H9 (cell line): Measurements from ENCODE around the gene ERCC8. TPM values are rescaled to one million over a fixed set of nuclear protein-coding genes. Genes with fewer than 3 reads are reported as not detected.

ENCODE experiments used
- DNase-seq: peaks from one replicate; pipeline ENCODE4 v3.0.0-alpha.2; 2017
- H2AFZ ChIP-seq: one replicate; pipeline ENCODE4 v1.6.1; 2013; ENCODE audit warnings: mild to moderate bottlenecking, low read length, control low read depth, moderate library complexity
- H2AK5ac ChIP-seq: 2 replicates; pipeline ENCODE4 v1.6.1; 2013; ENCODE audit warnings: low read length, control low read depth, mixed read lengths; ENCODE audit not compliant: insufficient read length
- H2BK120ac ChIP-seq: one replicate; pipeline ENCODE4 v1.6.1; 2013; ENCODE audit warnings: low read depth, mild to moderate bottlenecking, low read length, control low read depth, inconsistent platforms; ENCODE audit not compliant: poor library complexity, severe bottlenecking
- H2BK12ac ChIP-seq: 2 replicates; pipeline ENCODE4 v1.6.1; 2013; ENCODE audit warnings: low read length, control low read depth, mixed read lengths, low read depth; ENCODE audit not compliant: insufficient read length
- H2BK15ac ChIP-seq: 2 replicates; pipeline ENCODE4 v1.6.1; 2013; ENCODE audit warnings: low read depth, low read length, control low read depth
- H2BK20ac ChIP-seq: one replicate; pipeline ENCODE4 v1.6.1; 2013; ENCODE audit warnings: low read depth, mild to moderate bottlenecking, low read length, control low read depth, inconsistent platforms; ENCODE audit not compliant: poor library complexity, severe bottlenecking
- H2BK5ac ChIP-seq: 2 replicates; pipeline ENCODE4 v1.6.1; 2013; ENCODE audit warnings: low read length, control low read depth, mixed read lengths; ENCODE audit not compliant: insufficient read length
- H3K14ac ChIP-seq: 2 replicates; pipeline ENCODE4 v1.6.1; 2013; ENCODE audit warnings: low read length, control low read depth; ENCODE audit not compliant: insufficient read depth
- H3K18ac ChIP-seq: 2 replicates; pipeline ENCODE4 v1.6.1; 2013; ENCODE audit warnings: low read depth, mild to moderate bottlenecking, mixed read lengths, low read length, control low read depth; ENCODE audit not compliant: insufficient read length
- H3K23ac ChIP-seq: 2 replicates; pipeline ENCODE4 v1.6.1; 2013; ENCODE audit warnings: low read length, control low read depth, mixed read lengths, low read depth; ENCODE audit not compliant: insufficient read length
- H3K23me2 ChIP-seq: 2 replicates; pipeline ENCODE4 v1.6.1; 2013; ENCODE audit warnings: low read depth, mild to moderate bottlenecking, mixed read lengths, low read length, control low read depth; ENCODE audit not compliant: insufficient read length, poor library complexity, severe bottlenecking
- H3K27ac ChIP-seq: 2 replicates; pipeline ENCODE4 v1.5.1; 2013; ENCODE audit warnings: low read length, control low read depth, mixed read lengths, low read depth; ENCODE audit not compliant: insufficient read length
- H3K27me3 ChIP-seq: 2 replicates; pipeline ENCODE4 v1.6.1; 2013; ENCODE audit warnings: low read length, control low read depth, inconsistent platforms; ENCODE audit not compliant: insufficient read depth
- H3K4ac ChIP-seq: 2 replicates; pipeline ENCODE4 v1.6.1; 2013; ENCODE audit warnings: low read depth, mild to moderate bottlenecking, control low read depth, inconsistent platforms, low read length, moderate library complexity
- H3K4me1 ChIP-seq: 2 replicates; pipeline ENCODE4 v1.6.1; 2013; ENCODE audit warnings: low read length, control low read depth, inconsistent platforms; ENCODE audit not compliant: insufficient read depth
- H3K4me2 ChIP-seq: 2 replicates; pipeline ENCODE4 v1.6.1; 2013; ENCODE audit warnings: low read length, control low read depth, mixed read lengths; ENCODE audit not compliant: insufficient read length, insufficient read depth
- H3K56ac ChIP-seq: 2 replicates; pipeline ENCODE4 v1.6.1; 2013; ENCODE audit warnings: low read depth, mild to moderate bottlenecking, mixed read lengths, low read length, control low read depth; ENCODE audit not compliant: insufficient read length
- H3K79me1 ChIP-seq: 2 replicates; pipeline ENCODE4 v1.6.1; 2013; ENCODE audit warnings: low read depth, mild to moderate bottlenecking, moderate library complexity, low read length, control low read depth, inconsistent platforms; ENCODE audit not compliant: insufficient read depth, poor library complexity, severe bottlenecking
- H3K79me2 ChIP-seq: 2 replicates; pipeline ENCODE4 v1.6.1; 2013; ENCODE audit warnings: low read length, control low read depth, inconsistent platforms; ENCODE audit not compliant: insufficient read depth
- H3K9ac ChIP-seq: 2 replicates; pipeline ENCODE4 v1.6.1; 2013; ENCODE audit warnings: low read length, control low read depth, mixed read lengths; ENCODE audit not compliant: insufficient read length; ENCODE audit errors: extremely low read depth
- H3K9me3 ChIP-seq: one replicate; pipeline ENCODE4 v1.6.1; 2013; ENCODE audit warnings: low read depth, low read length, inconsistent platforms; ENCODE audit not compliant: control insufficient read depth
- H3T11ph ChIP-seq: one replicate; pipeline ENCODE4 v1.6.1; 2013; ENCODE audit warnings: mild to moderate bottlenecking, low read length, control low read depth, inconsistent platforms
- H4K20me1 ChIP-seq: one replicate; pipeline ENCODE4 v1.6.1; 2013; ENCODE audit not compliant: control insufficient read depth, insufficient read length, insufficient read depth
- H4K5ac ChIP-seq: 2 replicates; pipeline ENCODE4 v1.6.1; 2013; ENCODE audit warnings: low read depth, mild to moderate bottlenecking, mixed read lengths, low read length, control low read depth; ENCODE audit not compliant: insufficient read length
- H4K8ac ChIP-seq: replicated peaks from 2 replicates; pipeline ENCODE4 v1.6.1; 2013; ENCODE audit warnings: low read length, control low read depth, mixed read lengths, low read depth; ENCODE audit not compliant: insufficient read length
- H4K91ac ChIP-seq: 2 replicates; pipeline ENCODE4 v1.6.1; 2013; ENCODE audit warnings: low read depth, mild to moderate bottlenecking, moderate library complexity, mixed read lengths, low read length, control low read depth; ENCODE audit not compliant: insufficient read length
- H3K27ac Mint-ChIP-seq, 3 experiments: 2 replicates in 2 of 3; 3 replicates in 1 of 3; pipeline ENCODE4 v1.8.0; 2020 to 2021; ENCODE audit warnings: mixed read lengths in 3 of 3, mild to moderate bottlenecking in 1 of 3, moderate library complexity in 1 of 3
- H3K27me3 Mint-ChIP-seq: 2 replicates; pipeline ENCODE4 v1.8.0; 2021; ENCODE audit warnings: low read depth, mild to moderate bottlenecking, moderate library complexity, mixed read lengths
- H3K36me3 Mint-ChIP-seq, 3 experiments: 2 replicates in 2 of 3; 3 replicates in 1 of 3; pipeline ENCODE4 v1.8.0; 2020 to 2021; ENCODE audit warnings: low read depth in 3 of 3, mixed read lengths in 3 of 3; ENCODE audit not compliant: insufficient read depth in 1 of 3
- H3K4me1 Mint-ChIP-seq, 2 experiments: 2 replicates each; pipeline ENCODE4 v1.8.0; 2020; ENCODE audit warnings: mixed read lengths in 2 of 2
- H3K4me3 Mint-ChIP-seq, 2 experiments: 2 replicates in 1 of 2; 3 replicates in 1 of 2; pipeline ENCODE4 v1.8.0; 2020 to 2021; ENCODE audit warnings: mild to moderate bottlenecking in 2 of 2, mixed read lengths in 2 of 2, moderate library complexity in 1 of 2
- H3K9me3 Mint-ChIP-seq, 2 experiments: 2 replicates in 1 of 2; 3 replicates in 1 of 2; pipeline ENCODE4 v1.8.0; 2020; ENCODE audit warnings: mild to moderate bottlenecking in 2 of 2, mixed read lengths in 2 of 2, moderate library complexity in 1 of 2
- WGBS: extraction: QIAGEN DNeasy Blood & Tissue Kit; methylation state at CpG from one replicate; pipeline ENCODE4 v1.1.7; 2013; ENCODE audit warnings: missing lambda C conversion rate, low lambda C conversion rate, mixed read lengths; ENCODE audit not compliant: insufficient read length; ENCODE audit errors: extremely low coverage; 5-methylcytosine and 5-hydroxymethylcytosine counted together
- total RNA-seq: library from RNA; stranded (reverse); gene quantifications from 2 replicates; pipeline ENCODE4 v1.2.1, GENCODE V29; 2021
- TF ChIP-seq, protein P1 (sequence below): fragments of 200-600 bp; sonication (generic); conservative IDR thresholded peaks from 3 replicates; pipeline ENCODE4 v1.8.0; 2021; ENCODE audit warnings: antibody characterized with exemption, mild to moderate bottlenecking

Gene ERCC8
- total RNA-seq, 1 experiment from 2014 or later = 18.0 TPM

DNA sequence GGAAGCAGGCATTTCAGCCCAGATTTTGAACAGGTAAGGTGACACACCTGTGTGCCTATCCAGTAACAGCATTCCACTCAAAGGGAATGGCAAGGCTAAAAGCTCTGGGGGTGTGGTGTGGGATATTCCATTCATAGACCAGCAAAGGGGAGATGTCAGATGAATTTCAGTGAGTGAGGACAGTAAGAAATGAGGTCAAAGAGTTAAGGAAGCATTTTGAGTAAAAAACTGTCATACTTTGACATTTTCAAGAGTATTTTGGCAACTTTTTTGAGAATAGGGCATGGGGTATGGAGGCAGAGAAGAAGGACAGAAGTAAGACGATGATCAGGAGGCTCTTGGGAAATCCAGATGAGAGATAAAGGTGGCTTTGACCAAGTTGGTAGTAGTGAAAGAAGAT, 98.6 kb downstream of the ERCC8 start:
- peaks cover 3% of the 10 kb centered on the region; the same call in 1 of the 2 replicates for H3K4me1 ChIP-seq
- H2AK5ac ChIP-seq = no peak overlapping the region
- no peak overlapping the region for H3T11ph ChIP-seq
- H3K27me3 ChIP-seq = peaks cover 10% of the 10 kb centered on the region; the same call in 1 of the 2 replicates
- no CpG with 5 or more reads among the region's 1 CpG for WGBS
- H3K79me2 ChIP-seq = no peaks in the 10 kb centered on the region
- H4K91ac ChIP-seq = no peak overlapping the region
- peaks cover 29% of the 10 kb centered on the region for H3K27me3 Mint-ChIP-seq
- no peaks in the 10 kb centered on the region; a peak in 1 of 5 replicates for H3K9me3 Mint-ChIP-seq
- no peak overlapping the region for H3K4ac ChIP-seq
- peaks cover 19% of the 10 kb centered on the region for H3K23me2 ChIP-seq
- no peak overlapping the region for H2AFZ ChIP-seq
- no peak overlapping the region for H3K27ac Mint-ChIP-seq
- H3K4me1 Mint-ChIP-seq = peaks cover 22 to 23% of the 10 kb centered on the region in 2 experiments
- no peak overlapping the region for H3K4me2 ChIP-seq
- H3K4me3 Mint-ChIP-seq = no peak overlapping the region
- H4K8ac ChIP-seq = no peak overlapping the region
- no peak overlapping the region for H4K5ac ChIP-seq
- no peak overlapping the region for H2BK12ac ChIP-seq
- no peaks in the 10 kb centered on the region for H3K79me1 ChIP-seq
- no peak overlapping the region for H3K14ac ChIP-seq
- TF ChIP-seq, protein P1, sequence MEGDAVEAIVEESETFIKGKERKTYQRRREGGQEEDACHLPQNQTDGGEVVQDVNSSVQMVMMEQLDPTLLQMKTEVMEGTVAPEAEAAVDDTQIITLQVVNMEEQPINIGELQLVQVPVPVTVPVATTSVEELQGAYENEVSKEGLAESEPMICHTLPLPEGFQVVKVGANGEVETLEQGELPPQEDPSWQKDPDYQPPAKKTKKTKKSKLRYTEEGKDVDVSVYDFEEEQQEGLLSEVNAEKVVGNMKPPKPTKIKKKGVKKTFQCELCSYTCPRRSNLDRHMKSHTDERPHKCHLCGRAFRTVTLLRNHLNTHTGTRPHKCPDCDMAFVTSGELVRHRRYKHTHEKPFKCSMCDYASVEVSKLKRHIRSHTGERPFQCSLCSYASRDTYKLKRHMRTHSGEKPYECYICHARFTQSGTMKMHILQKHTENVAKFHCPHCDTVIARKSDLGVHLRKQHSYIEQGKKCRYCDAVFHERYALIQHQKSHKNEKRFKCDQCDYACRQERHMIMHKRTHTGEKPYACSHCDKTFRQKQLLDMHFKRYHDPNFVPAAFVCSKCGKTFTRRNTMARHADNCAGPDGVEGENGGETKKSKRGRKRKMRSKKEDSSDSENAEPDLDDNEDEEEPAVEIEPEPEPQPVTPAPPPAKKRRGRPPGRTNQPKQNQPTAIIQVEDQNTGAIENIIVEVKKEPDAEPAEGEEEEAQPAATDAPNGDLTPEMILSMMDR = no peak
- H3K27ac ChIP-seq = no peak overlapping the region
- H2BK15ac ChIP-seq = no peak overlapping the region
- no peaks in the 10 kb centered on the region for H4K20me1 ChIP-seq
- H2BK5ac ChIP-seq = no peak overlapping the region
- H3K36me3 Mint-ChIP-seq = no peaks in the 10 kb centered on the region
- no peak overlapping the region for H2BK120ac ChIP-seq
- no peak overlapping the region for H2BK20ac ChIP-seq
- H3K56ac ChIP-seq = no peak overlapping the region
- DNase-seq = no peak
- no peaks in the 10 kb centered on the region for H3K9me3 ChIP-seq
- no peak overlapping the region for H3K23ac ChIP-seq
- H3K18ac ChIP-seq = no peak overlapping the region
- H3K9ac ChIP-seq = no peak overlapping the region
